Glomerular visceral epithelial cell (primary cell): ENCODE results near the gene TMEM269.

Experiments used
- DNase-seq: peaks from one replicate; pipeline ENCODE4 v3.0.0-alpha.2; 2016; ENCODE audit errors: extremely low spot score

The TMEM269 gene, protein sequence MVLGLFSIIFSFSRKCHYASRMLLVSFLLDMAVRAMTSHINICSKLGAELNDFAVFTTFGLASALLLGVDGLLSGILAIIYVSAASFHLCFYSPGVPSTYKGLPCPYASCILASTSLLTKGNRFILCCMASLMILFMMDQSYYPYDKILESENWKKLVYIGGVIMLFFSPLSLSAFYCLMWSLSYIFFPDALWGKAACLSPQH

GRCh38 chr1:42784946-42785693 lies at the start of gene TMEM269:
TSS of gene TMEM269 (plus strand) at chr1:42784991. CDS start at chr1:42789894, 4,903 bp downstream.
- no peak for DNase-seq

DNA sequence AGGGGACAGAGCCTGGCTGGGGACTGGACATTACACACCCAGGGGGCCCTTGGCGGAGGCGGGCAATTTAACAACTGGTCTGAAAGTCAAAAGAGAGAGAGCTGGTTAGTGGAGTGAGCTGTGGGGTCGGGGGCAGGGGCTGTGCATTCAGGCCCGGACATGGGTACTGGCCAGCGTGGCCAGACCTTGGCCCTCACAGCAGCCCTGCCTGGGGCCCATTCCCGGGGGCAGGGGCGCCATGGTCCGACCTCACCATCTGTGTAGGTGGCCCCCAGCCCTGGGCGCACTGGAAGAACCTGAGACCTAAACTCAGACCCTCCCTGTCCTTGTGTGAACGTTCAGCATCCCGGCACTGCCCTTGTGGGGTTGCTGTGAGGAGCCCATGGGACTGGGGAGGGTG lies 49.7 kb upstream of the TMEM269 start:
- DNase-seq = no peak

DNA sequence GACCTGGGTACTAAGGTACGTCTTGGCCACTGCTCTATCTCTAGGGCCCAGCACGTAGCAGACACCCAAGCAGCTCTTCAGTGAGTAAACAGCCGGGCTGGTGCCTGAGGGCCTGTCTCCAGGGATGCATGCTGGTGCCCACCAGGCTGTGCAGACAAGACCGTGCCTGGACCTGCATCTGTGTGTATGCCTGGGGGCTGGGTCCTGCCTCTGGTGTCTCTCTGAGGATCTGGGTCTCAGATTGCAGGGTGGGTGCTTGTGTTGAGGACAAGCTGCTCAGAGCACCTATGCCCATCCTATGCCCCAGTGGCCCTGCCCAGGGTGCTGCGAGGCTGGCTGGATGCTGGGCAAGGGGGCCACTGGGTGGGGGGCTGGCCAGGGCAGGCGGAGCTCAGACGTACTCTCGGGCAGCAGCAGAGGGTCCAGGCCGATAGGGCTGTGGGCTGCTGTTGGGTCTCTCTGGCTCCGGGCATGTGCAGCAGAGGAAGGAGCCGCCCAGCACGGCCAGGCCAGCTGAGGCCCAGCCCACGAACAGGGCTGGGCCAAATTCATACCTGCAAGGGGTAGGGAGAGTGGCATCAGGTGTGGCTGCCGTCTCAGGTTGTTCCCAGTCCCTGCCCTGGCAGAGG lies 49.2 kb upstream of the TMEM269 start:
- DNase-seq = no peak

DNA sequence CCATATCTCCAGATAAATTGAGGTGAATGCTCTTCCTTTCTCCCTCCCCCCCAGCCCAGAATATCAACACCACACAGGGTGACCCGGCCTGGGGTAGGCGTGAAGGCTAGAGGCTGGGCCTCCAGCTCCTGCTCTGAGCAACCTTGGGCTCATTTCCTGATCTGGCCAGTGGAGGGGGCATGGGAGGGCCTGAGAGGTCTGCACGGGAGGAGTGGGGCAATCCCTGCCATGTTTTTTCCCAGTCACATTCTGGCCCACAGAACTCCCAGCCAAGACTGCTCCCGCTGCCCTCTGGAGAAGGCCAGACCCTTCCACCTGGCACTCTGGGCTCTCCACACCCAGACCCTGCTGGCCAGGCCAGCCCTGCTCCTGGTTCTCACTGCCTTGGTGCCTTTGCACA lies 48.6 kb upstream of the TMEM269 start:
- peak; percentile 18 for DNase-seq

DNA sequence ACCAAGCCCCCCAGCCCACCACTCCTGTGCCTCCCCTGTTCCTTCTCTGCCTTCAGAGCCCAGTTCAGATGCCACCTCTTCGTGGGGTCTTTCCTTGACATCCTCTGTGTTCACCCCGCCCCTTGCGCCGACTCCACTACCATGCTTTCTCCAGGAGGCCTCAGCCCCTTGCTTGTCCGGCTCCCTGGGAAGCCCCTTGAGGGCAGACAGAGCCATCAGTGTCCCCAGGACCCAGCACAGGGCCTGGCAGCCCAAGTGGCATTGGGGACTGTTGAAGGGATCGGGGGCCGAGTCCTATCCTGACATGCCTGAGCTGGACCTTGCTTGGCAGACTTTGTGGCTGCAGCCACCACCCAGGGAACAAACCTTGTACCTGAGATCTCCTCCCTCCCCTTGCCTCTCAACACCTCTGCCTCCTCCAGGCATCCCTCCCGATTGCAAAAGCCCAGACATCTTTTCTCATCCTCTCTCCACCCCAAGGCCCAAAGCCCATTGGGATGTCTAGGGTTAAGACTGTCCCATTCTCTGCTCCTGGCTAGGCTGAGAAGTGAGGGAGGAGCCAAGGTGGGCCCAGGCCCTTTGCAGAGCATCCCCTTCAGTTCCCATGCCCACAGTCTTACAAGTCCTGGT lies 48.1 kb upstream of the TMEM269 start:
- no peak for DNase-seq

DNA sequence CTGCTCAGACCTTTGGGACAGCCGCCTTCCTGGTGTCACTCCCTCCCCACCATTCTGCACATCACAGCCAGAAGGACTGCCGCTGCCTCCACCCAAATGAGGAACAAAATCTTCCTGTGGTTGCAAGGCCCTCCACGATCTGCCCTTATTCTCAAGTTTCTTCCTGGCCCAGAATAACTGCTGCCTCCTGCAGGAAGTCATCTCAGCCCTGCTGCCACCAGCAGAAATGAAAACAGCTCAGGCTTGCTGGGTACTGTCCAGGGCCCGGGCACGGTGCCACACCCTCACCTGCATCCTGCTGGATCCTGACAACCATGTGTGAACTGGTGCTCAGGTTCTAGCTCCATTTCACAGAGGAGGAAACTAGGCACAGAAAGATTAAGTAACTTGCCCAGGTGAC lies 47.5 kb upstream of the TMEM269 start:
- DNase-seq = no peak

DNA sequence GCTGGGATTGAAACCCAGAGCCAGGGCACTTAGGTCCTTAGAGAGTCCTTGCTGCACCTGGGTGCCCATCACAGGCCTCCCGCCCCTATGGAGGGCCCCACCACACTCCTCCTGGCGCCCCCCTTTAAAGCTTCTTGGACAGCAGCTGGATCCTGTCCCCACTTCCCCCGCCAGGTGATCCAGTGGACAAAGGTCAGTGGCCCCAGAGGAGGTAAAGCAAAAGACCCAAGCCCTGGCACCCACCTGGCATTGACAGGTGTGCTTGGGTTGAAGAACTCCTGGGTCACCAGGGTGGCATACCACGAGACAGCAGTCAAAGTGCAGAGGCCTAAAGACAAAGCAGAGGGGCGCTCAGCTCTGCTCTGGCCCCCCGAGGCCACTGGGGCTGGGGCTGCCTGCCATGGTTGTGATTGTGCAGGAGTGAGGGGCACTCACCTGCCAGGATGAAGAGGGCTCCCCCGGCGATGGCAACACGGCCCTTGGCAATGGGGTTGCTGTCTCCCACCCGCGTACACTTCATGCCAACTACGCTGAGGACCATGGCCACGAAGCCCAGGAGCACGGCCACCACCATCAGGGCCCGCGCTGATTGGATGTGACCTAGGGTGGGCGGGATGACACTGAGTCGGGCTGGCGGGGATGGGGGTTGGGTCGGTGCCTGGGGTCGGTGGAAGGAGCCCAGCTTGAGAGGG lies 46.7 kb upstream of the TMEM269 start:
- DNase-seq = no peak

DNA sequence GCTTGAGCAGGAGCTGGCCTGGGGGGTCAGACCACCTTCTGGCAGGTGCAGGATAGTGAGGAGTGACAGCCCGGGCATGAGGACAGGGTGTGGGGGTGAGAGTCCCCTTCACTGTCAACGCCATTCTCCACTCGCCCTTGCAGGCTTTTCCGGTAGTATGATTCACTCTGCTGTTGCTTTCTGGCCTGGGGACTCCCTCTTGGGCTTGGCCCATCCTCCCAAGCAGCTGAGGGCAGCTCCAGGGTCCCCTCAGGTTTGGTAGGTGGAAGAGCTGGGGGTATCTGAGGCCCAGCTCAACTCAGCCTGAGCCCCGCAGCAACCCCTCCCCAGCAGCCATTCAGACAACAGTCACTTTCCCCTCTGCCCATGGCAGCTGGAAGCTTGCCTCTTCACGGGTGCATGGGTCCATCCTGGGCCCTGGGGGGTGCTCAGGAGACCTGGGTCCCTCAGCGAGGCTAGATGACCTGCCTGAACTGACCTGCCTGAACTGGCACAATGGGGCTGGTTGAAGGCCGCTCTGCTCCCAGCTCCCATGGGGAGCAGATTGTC lies 46.0 kb upstream of the TMEM269 start:
- no peak for DNase-seq

- DNase-seq = no peak
These were observed 44.8 kb upstream of the TMEM269 start, which contains the start of gene CLDN19 for GRCh38 chr1:42739753-42740700. TSS of gene CLDN19 (minus strand) at chr1:42740236. CDS start at chr1:42740063, 173 bp downstream.

DNA sequence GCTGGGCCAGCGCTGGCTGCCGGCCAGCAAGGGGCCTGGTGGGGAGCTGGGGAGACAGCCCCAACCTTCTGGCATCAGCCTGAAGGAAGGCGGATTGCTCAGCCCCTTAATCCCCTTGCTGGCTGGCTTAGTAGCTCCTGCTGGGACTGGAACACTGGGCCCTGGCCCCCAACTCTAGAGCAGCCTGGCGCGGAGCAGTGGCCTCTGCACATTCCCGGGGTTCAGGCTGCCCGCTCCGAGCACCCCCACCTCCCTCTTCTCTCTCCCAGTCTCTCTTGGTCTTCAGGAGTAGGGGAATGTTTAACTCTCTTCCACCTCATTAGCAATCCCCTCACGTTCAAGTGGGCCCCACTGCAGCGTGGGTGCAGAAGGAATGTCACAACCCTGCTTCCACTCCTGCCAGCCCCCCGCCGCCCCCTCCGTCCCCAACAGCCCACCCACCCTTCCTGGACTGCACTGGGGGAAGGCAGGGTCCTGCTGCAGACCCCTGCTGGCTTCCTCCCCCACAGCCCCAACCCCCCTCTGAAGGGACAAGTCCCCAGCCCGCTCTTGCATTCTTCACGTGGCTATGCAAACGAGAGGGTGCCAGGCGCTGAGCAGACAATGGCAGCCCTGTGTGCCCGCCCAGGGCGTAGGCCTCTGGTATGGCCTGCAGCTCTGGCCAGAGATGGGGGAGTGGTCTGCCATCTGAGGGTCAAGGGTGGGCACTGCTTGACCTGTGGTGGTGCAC lies 43.8 kb upstream of the TMEM269 start:
- no peak for DNase-seq

DNA sequence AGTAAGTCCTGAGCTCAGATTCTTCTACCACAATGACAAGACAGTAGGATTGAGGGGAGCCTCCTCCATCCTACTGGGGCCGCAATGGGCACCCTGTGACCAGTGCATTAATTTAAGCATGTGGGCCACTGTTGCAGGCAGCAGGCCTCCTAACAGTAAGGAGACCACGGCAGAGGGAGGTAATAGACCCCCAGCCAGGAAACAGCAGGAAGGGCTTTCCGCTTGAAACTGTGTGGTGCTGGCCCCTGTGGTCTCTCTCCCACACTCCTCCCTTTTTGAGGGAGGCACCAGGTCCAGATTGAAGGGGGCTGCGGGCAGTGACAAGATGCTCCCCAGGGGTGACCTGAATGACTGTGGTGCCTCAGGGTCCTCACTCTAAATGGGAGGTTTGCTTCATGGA lies 43.1 kb upstream of the TMEM269 start:
- DNase-seq = no peak

GRCh38 chr1:42742141-42742540 lies 42.6 kb upstream of the TMEM269 start:
- DNase-seq = no peak

GRCh38 chr1:42742617-42743316 lies 42.0 kb upstream of the TMEM269 start:
- DNase-seq = no peak

DNA sequence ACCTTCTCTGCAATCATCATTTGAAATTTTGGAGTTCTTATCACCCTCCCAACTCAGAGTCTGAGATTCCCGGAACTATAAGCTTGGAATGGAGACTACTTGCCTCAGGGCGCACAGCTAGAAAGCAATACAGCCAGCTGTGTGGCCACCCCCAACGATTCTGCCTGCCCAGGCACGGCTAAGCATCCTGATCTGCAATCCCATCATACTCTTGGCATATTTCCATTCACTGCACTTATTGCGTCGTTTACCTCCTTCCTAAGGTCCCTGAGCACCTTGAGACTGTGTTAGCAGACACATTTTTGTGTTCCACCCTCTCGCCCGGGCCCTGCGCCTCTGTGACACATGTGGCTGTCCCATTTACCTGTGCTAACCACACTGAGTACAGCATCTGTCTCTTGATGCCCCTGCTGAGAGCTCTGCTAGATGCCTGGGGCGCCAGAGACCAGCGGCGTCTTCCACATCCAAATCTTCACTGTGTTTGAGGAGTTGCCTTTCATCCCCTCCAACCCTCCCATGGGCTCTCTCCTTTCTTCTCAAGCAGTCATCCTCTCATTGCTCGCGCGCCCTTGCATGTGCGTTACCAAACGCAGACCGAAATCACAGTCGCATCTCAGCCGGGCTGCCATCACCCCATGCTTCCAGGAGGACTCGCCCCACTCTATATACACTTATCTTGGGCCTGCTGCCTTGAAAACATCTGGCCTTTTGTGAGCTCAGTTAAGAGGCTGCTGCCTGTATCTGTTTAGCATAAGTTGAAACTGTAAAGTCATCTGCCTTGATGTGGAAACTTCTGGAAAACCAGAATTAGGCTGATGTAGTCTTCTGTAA lies 41.3 kb upstream of the TMEM269 start:
- DNase-seq = no peak

DNA sequence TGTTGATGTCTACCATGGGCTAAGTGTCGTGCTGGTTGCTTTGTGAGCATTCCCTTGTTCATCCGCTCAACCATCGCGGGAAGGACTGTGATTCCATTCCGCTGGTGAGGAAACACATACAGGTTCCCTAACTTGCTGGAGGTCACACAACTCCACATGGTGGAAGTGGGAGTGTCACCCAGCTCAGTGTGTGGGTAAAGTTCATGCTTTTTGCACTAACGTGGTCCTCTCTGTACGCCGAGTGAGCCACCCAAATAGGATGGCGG lies 40.7 kb upstream of the TMEM269 start:
- DNase-seq = no peak

- no peak for DNase-seq
These were observed 38.9 kb upstream of the TMEM269 start for GRCh38 chr1:42745851-42746250.

DNA sequence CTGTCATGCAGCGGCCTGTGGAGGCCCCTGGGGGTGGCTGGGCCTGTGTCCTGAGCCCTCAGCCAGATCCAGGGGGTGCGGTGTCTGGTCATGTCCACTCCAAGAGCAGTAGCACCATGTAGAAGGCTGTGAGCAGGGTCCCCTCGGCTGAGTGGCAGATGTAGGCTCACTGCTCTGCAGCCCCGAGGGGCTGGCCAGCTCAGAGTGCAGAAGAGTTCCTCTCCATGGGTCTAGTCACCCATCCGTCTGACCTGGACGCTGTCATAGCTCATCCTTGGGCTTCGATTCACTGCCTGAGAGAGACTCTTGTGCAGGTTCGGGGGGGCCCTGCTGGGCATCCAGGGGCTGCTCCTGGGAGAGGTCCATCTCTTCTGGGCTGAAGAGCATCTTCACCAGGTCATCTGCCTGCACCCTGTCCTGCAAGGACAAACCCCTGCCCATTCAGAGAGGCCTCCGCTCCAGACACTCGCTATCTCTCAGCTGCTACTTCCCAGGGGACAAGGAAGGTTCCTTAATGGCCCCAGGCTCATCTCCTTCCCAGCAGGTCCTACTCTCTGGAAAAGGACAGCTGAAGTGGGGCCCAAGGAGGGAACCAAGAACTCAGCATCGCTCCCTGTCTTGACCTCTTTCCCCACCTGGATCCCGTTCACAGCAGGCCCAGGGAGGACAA lies 38.2 kb upstream of the TMEM269 start:
- no peak for DNase-seq

DNA sequence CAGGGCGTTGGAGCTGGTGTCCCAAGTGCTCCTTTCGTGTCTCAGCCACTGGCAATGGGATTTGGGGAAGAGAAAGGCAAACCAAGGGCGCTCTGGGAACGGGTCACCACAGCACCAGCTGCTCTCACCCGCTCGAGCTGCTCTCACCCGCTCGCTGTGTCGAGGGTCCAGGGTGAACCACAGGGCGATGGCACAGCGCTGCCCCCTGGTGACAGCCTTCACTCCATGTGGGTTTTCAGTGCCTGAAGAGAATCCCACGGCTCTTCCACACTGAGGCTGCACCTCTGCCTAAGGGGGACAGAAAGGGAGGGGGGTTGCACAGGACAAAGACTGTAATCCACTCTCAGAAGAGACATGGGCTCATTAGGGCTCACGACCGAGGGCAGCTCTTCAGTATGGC lies 37.7 kb upstream of the TMEM269 start:
- peak; percentile 25 for DNase-seq
